Measurements from ENCODE around the gene UGT1A4. TPM values are rescaled to one million over a fixed set of nuclear protein-coding genes. Genes with fewer than 3 reads are reported as not detected.
A peak's percentile ranks its signal among the peaks of the same experiment; 100 is the strongest.

UGT1A4 gene
- total and polyA plus RNA-seq, 11 donors = not detected

DNA sequence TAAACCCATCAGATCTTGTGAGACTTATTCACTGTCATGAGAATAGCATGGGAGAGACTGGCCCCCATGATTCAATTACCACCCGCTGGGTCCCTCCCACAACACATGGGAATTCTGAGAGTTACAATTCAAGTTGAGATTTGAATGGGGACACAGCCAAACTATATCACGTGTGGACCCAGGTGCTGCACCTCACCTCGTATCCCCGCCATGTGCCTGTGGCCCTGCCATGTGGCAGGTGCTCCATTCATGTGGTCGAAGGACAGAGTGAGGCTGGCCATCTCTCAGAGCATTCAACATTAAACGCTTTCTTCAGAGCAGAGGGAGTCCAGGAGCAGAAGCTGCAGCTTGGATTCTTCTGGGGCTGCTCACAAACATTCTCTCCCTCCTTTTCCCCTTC, 91.8 kb downstream of the UGT1A4 start:
- Histone ChIP-seq H3K4me3 (no peak overlapping the region), H3K27me3 (peaks cover 0 to 12% (median 0%) of the 10 kb centered on the region in 9 donors), H3K27ac (no peak overlapping the region), H3K9me3 (no peaks in the 10 kb centered on the region), H3K4me1 (no peaks in the 10 kb centered on the region), H3K36me3 (no peaks in the 10 kb centered on the region)
- peak in 1 of 5 donors; percentile 3 for DNase-seq
- 86 to 89% (median 87%) methylated on average over 6 of the region's 6 CpGs for WGBS, 4 donors
- TF ChIP-seq POLR2A (IDR thresholded peaks at IDR 0.05) = no peak
- TF ChIP-seq, protein P1, sequence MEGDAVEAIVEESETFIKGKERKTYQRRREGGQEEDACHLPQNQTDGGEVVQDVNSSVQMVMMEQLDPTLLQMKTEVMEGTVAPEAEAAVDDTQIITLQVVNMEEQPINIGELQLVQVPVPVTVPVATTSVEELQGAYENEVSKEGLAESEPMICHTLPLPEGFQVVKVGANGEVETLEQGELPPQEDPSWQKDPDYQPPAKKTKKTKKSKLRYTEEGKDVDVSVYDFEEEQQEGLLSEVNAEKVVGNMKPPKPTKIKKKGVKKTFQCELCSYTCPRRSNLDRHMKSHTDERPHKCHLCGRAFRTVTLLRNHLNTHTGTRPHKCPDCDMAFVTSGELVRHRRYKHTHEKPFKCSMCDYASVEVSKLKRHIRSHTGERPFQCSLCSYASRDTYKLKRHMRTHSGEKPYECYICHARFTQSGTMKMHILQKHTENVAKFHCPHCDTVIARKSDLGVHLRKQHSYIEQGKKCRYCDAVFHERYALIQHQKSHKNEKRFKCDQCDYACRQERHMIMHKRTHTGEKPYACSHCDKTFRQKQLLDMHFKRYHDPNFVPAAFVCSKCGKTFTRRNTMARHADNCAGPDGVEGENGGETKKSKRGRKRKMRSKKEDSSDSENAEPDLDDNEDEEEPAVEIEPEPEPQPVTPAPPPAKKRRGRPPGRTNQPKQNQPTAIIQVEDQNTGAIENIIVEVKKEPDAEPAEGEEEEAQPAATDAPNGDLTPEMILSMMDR (IDR thresholded peaks at IDR 0.05) = no peak
- intact Hi-C loops (cut with DNase I) = no loop called here
- no peak for ATAC-seq

DNA sequence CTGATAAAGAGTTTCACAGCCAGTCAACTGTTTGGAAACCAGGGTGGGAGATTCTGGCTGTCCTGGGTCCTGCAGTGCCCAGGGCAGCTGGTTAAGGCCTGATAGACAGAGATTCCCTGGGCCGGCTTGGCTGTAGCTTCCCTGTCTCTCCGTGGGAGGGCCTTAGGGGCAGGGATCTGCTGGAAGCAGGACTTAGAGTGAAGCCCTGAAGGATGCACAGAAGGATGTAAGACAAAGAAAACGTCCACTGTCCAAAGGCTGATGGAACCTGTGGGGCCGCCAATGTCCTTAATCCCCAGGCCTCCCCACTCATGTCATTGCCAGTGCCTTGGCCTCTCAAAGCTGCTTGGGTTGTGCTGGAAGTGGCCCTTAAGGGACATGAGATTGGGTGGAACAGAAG, 92.6 kb downstream of the UGT1A4 start:
- ATAC-seq (no peak), DNase-seq (peak in 1 of 5 donors; percentile 5)
- WGBS, 4 donors = 66 to 69% (median 67%) methylated on average over 4 of the region's 4 CpGs

DNA sequence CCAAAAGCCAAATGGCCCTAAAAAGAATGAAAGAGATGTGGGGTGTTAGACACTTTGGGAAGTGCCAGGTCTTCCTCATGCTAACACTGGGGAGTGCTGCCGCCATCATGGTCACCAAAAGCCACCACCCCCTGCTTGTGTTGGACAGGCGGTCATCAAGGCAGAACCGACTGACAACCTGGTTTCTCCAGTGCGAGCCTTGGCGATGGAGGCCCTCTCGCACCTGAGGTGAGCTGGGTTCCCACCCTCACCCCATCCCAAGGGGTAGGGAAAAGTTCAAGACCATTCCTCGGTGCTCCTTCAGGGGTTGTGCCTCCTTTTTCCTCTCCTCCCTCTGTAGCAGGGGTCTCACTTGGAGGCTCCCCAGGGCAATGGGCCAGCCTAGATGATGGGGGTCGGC, 93.2 kb downstream of the UGT1A4 start:
- H3K9me3 ChIP-seq = peaks cover 0 to 8% (median 0%) of the 10 kb centered on the region in 12 donors
- H3K27me3 ChIP-seq = peaks cover 0 to 12% (median 0%) of the 10 kb centered on the region in 9 donors
- ATAC-seq (no peak), DNase-seq (peak in 1 of 5 donors; percentile 2)
- H3K4me1 ChIP-seq = no peaks in the 10 kb centered on the region
- H3K27ac ChIP-seq = no peak overlapping the region
- no peaks in the 10 kb centered on the region for H3K36me3 ChIP-seq
- TF ChIP-seq POLR2A (IDR thresholded peaks at IDR 0.05) = no peak
- TF ChIP-seq, protein P1 (IDR thresholded peaks at IDR 0.05) = no peak
- 79 to 91% (median 86%) methylated on average over 7 to 8 of the region's 8 CpGs for WGBS, 4 donors
- no peak overlapping the region for H3K4me3 ChIP-seq
- intact Hi-C loops (cut with DNase I) = no loop called here

More for the DNA sequence above, 92.6 kb downstream of the UGT1A4 start:
- H3K27me3 ChIP-seq = peaks cover 0 to 12% (median 0%) of the 10 kb centered on the region in 9 donors
- H3K4me1 ChIP-seq = no peaks in the 10 kb centered on the region
- H3K4me3 ChIP-seq = no peak overlapping the region
- no peak overlapping the region for H3K27ac ChIP-seq
- no peak for TF ChIP-seq POLR2A (IDR thresholded peaks at IDR 0.05)
- TF ChIP-seq, protein P1 (IDR thresholded peaks at IDR 0.05) = no peak
- intact Hi-C loops (cut with DNase I) = no loop called here
- no peaks in the 10 kb centered on the region for H3K36me3 ChIP-seq
- H3K9me3 ChIP-seq = peaks cover 0 to 4% (median 0%) of the 10 kb centered on the region in 12 donors

DNA sequence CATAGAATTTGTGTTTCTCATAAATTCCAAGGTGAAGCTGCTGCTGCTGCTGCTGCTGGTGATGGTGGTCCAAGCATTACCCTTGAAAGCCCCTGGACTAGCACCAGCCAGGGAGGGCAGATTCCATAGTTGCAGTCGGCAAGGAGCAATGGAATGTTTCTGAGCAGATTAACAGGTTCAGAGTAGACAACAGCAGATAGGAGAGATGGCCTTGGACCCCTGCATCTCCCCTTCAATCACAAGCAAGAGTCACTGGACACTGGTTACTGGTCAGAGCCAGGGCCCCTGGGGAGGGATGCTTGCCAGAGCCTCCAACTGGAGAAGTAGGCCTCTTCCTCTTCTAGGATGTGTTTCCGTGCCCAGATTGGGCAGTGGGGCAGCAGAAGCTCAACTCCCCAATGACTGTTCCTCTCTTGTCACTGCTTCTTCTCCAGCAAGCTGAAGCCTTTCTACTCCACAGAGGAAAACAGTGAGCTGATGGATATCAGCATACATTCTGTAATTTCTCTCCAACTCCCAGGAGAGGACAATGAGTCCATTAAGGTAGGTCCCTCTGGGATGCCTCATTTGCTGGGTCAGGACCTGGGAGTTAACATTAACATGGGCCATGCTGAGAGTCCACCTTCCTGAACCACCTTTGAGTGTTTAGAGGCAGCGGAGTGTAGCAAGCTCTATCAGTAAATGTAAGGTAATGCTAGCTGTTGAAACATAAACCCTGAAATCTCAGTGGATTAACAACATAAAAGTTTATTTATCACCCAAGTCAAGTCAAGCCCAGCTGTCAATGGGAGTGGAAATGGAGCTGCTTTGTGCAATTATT, 94.9 kb downstream of the UGT1A4 start:
- H3K4me1 ChIP-seq = no peaks in the 10 kb centered on the region
- peaks cover 0 to 8% (median 0%) of the 10 kb centered on the region in 12 donors for H3K9me3 ChIP-seq
- intact Hi-C loops (cut with DNase I) = no loop called here
- TF ChIP-seq, protein P1 (IDR thresholded peaks at IDR 0.05) = no peak
- ATAC-seq (no peak), DNase-seq (no peak)
- H3K27ac ChIP-seq = no peak overlapping the region
- no peak overlapping the region for H3K4me3 ChIP-seq
- 57 to 66% (median 61%) methylated on average over 3 of the region's 3 CpGs for WGBS, 4 donors
- peaks cover 0 to 11% (median 0%) of the 10 kb centered on the region in 9 donors for H3K27me3 ChIP-seq
- no peaks in the 10 kb centered on the region for H3K36me3 ChIP-seq
